Astrocyte (in vitro differentiated cells and primary cell): Measurements from ENCODE around the gene TBCEL.

Experiments
- CTCF ChIP-seq: IDR thresholded peaks from 2 replicates; pipeline ENCODE4 v1.5.1; 2011; ENCODE audit warnings: low read depth, mild to moderate bottlenecking, inconsistent platforms, low read length, moderate library complexity; ENCODE audit not compliant: insufficient read depth
- EZH2 ChIP-seq: IDR thresholded peaks from 2 replicates; pipeline ENCODE4 v1.6.1; 2012; ENCODE audit warnings: mild to moderate bottlenecking, low read length, inconsistent platforms; ENCODE audit not compliant: insufficient read depth

GRCh38 chr11:121109471-121109870, 85.6 kb downstream of the TBCEL start:
- TF ChIP-seq CTCF (no peak), EZH2 (no peak)
